Activated T-cell treated with anti-CD3 and anti-CD28 coated beads, Interleukin-2, amount 50 U/mL, for 72 hours (primary cell): ENCODE results near the gene IL34. TPM values are rescaled to one million over a fixed set of nuclear protein-coding genes. Genes with fewer than 3 reads are reported as not detected.

Experiments
- ATAC-seq, 2 donors: fragments of 150-1000 bp; cut with Tn5 transposase; replicated peaks in 1 of 2; 2 replicates each; pipeline ENCODE4 v1.10.0; 2021; ENCODE audit warnings: moderate library complexity in 2 of 2, mild to moderate bottlenecking in 1 of 2
- DNase-seq, 2 donors: peaks; one replicate each; pipeline ENCODE4 v3.0.0; 2021 to 2022; ENCODE audit warnings: mixed read lengths in 1 of 2
- H3K27ac Mint-ChIP-seq: one replicate; pipeline ENCODE4 v1.8.0; 2022; ENCODE audit warnings: mild to moderate bottlenecking, moderate library complexity, mixed read lengths
- H3K27me3 Mint-ChIP-seq: one replicate; pipeline ENCODE4 v1.8.0; 2022; ENCODE audit warnings: low read depth, mixed read lengths
- H3K36me3 Mint-ChIP-seq, 2 donors: one replicate each; pipeline ENCODE4 v1.8.0; 2022; ENCODE audit warnings: mixed read lengths in 2 of 2, mild to moderate bottlenecking in 1 of 2; ENCODE audit not compliant: insufficient read depth in 2 of 2
- H3K4me1 Mint-ChIP-seq: one replicate; pipeline ENCODE4 v1.8.0; 2022; ENCODE audit warnings: low read depth, mixed read lengths
- H3K4me3 Mint-ChIP-seq, 2 donors: one replicate each; pipeline ENCODE4 v1.8.0; 2022; ENCODE audit warnings: mild to moderate bottlenecking in 2 of 2, mixed read lengths in 2 of 2, moderate library complexity in 2 of 2
- H3K9me3 Mint-ChIP-seq, 2 donors: one replicate each; pipeline ENCODE4 v1.8.0; 2022; ENCODE audit warnings: mixed read lengths in 2 of 2
- total RNA-seq, 2 donors: library from RNA; stranded (reverse); gene quantifications; one replicate each; pipeline ENCODE4 v1.2.3, GENCODE V29; 2022

Gene IL34
- total RNA-seq, 2 donors from 2014 or later = 0.35 to 0.36 TPM

DNA sequence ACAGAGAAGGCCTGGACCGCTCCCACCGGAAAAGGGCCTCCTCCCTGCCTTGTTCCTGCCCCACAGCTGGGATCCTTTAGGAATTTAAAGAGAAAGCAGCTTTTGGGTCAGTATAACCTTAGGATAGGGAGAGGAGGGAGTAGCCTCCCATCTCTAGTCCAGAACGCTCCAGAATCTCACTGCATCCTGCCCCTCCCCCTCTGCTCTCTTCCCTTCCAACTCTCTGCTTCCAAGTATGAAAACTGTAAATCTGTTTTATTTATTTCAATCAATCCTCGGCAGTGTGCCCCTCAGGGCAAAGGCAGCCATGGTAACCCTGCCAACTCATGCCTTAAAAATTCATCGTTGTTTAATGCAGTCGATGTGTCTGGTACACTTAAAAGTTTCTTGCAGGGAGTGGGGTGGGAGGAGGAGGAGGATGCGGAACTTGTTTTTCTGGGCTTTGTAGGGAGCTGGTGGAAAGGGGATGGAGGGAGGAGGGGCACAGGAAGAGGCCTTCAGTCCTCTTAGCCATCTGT lies 60.6 kb downstream of the IL34 start:
- Mint-ChIP-seq H3K27ac (no peak overlapping the region), H3K4me3 (no peak overlapping the region), H3K36me3 (peaks cover 0 to 2% of the 10 kb centered on the region in 2 donors), H3K27me3 (no peaks in the 10 kb centered on the region), H3K4me1 (no peaks in the 10 kb centered on the region), H3K9me3 (no peaks in the 10 kb centered on the region)
- DNase-seq (no peak), ATAC-seq (no peak)

DNA sequence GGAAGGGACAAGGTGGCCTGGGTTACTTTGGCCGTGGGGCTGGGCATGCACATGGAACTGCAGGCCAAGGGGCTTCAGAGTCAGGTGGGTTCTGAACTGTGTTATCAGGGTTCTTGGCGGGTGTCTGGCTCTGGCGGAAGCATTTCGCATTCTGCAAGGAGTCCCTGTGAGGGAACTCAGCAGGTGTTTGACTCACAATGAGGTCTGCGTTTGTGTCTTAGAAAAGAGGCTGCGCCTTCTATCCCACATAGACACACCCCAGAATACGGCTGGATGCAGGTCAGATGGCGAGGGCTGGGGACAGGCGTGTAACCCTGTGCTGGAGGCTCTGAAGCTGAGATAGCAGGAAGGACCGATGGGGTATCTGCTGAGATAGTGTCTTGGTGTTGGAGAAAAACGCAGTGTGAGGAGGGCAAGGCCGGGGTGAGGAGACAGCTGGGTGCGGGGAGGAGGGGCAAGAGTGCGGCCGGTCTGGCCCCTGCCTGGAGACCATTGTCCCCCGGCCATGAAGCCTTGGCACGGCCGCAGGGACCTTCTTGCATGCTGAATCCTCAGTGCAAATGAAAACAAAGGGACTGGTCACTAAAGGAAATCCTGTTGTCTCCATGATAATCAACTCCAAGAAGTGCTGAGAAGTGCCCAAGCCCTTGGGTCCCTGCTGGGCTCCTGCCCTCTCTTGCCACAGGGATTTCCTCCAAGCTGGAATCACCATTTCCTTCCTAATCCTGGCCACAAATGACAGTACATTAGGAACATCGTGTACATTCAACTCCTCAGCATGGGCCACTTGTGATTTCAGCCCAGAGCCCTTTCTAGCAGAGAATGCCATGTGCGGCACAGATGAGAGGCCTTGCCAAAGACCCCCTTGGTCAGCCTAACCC lies 62.2 kb downstream of the IL34 start:
- H3K27me3 Mint-ChIP-seq = no peaks in the 10 kb centered on the region
- no peak for DNase-seq
- no peak for ATAC-seq
- no peak overlapping the region for H3K27ac Mint-ChIP-seq
- no peaks in the 10 kb centered on the region for H3K9me3 Mint-ChIP-seq
- H3K36me3 Mint-ChIP-seq = peaks cover 1 to 2% of the 10 kb centered on the region in 2 donors
- no peaks in the 10 kb centered on the region for H3K4me1 Mint-ChIP-seq
- no peak overlapping the region for H3K4me3 Mint-ChIP-seq

DNA sequence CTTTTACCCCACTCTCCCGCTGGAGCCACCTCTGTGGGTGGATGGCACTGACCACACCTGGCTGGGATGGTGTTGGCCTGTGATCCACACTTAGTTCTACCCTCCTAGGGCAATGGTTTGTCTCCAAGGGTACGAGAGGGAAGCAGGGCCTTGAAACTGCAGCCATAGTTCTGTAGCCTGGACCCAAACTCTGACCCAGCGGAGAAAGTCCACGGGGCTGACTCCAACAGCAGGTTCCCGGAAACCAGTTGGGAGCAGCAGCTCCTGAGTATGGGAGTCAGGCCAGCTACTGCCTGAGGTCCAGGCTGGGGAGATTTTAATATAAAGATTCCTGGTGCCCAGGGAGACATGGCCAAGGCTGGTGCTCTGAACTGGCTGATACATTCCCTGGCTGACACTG lies 63.1 kb downstream of the IL34 start:
- H3K4me3 Mint-ChIP-seq = no peak overlapping the region
- no peak for DNase-seq
- peaks cover 2% of the 10 kb centered on the region in 2 donors for H3K36me3 Mint-ChIP-seq
- no peak for ATAC-seq
- no peaks in the 10 kb centered on the region for H3K27me3 Mint-ChIP-seq
- no peak overlapping the region for H3K27ac Mint-ChIP-seq
- no peaks in the 10 kb centered on the region for H3K4me1 Mint-ChIP-seq
- no peaks in the 10 kb centered on the region for H3K9me3 Mint-ChIP-seq

DNA sequence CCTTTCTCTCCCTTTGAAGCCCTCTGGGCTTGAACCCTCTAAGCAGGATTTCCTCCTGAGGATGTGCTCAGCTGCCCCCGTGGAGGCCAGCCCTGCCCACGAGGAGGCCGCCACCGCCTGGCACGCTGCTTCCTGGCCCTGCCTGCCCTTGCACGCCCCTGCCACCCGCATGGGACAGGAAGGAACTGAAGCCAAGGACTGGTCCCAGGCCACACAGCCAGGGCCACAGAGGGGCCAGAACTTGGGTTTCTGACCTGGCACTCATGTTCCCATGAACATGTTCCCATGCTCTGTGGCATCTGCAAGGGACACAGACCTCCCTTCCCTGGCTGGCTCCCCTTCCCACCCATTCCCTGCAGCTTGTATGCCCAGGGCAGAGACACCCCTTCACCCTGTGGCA lies 63.6 kb downstream of the IL34 start:
- Mint-ChIP-seq H3K9me3 (no peaks in the 10 kb centered on the region), H3K36me3 (peaks cover 2% of the 10 kb centered on the region in 2 donors), H3K4me1 (no peaks in the 10 kb centered on the region), H3K27ac (no peak overlapping the region), H3K4me3 (no peak overlapping the region), H3K27me3 (no peaks in the 10 kb centered on the region)
- DNase-seq = no peak
- no peak for ATAC-seq

Other genes starting within 250 kb of the IL34 start
- 10 to 100 TPM; 15.9 to 18.3 TPM for gene ST3GAL2, start 207.5 kb upstream of the IL34 start, total RNA-seq
- 10 to 100 TPM; 15.4 to 18.0 TPM for gene FCSK, start 192.0 kb upstream of the IL34 start, total RNA-seq
- gene COG4, start 123.0 kb upstream of the IL34 start, total RNA-seq = 10 to 100 TPM; 30.2 to 53.4 TPM
- gene SF3B3, start 122.7 kb upstream of the IL34 start, total RNA-seq = 100 to 1,000 TPM; 302 to 309 TPM
- 1 to 10 TPM; 5.5 to 8.5 TPM for gene MTSS2, start 39.5 kb downstream of the IL34 start, total RNA-seq
- gene VAC14, start 154.6 kb downstream of the IL34 start, total RNA-seq = 10 to 100 TPM; 23.1 to 29.6 TPM